ENCODE data around the gene HAUS1.

- no peak for TF ChIP-seq CTCF (IDR thresholded peaks at IDR 0.05; ENCODE audit: low read depth, low read length, poor library complexity, severe bottlenecking)
- no peak for TF ChIP-seq EZH2phosphoT487 (IDR thresholded peaks at IDR 0.05; ENCODE audit: borderline replicate concordance, low read length)
These were observed 36.0 kb downstream of the HAUS1 start for GRCh38 chr18:46140173-46140572.

Data from DOHH2 (cell line).